H1 (cell line): ENCODE measurements around the gene KRT80. TPM values are rescaled to one million over a fixed set of nuclear protein-coding genes. Genes with fewer than 3 reads are reported as not detected.

ENCODE experiments used
- CTCF ChIA-PET: fragments of 300-600 bp; sonication (Branson Sonifier 250); formaldehyde crosslinking; loops from one replicate; lab custom pipeline; 2021; ENCODE audit not compliant: partially characterized antibody; lab: Charles Lee
- POLR2A ChIA-PET: fragments of 300-600 bp; sonication (Branson Sonifier 250); formaldehyde crosslinking; loops from one replicate; lab custom pipeline; 2021; ENCODE audit warnings: inconsistent platforms; ENCODE audit not compliant: partially characterized antibody; lab: Charles Lee
- DNase-seq, 2 experiments: peaks; one replicate each; pipeline versions ENCODE4 v3.0.0 to v3.0.0-alpha.2; 2010 to 2022; ENCODE audit warnings: low spot score in 2 of 2, low read depth in 1 of 2, mixed read lengths in 1 of 2
- FAIRE-seq: peaks from 2 replicates; lab custom pipeline; 2011; peaks lifted over from hg19 to GRCh38; lab: Jason Lieb, UNC
- H2AFZ ChIP-seq: 2 replicates; pipeline ENCODE4 v1.8.1; 2012; ENCODE audit warnings: low read length, inconsistent platforms
- H2AK5ac ChIP-seq: 2 replicates; pipeline ENCODE4 v1.6.1; 2013; ENCODE audit warnings: low read depth, low read length
- H2BK120ac ChIP-seq: replicated peaks from 2 replicates; pipeline ENCODE3; 2013; ENCODE audit warnings: low read depth, low read length, inconsistent platforms
- H2BK12ac ChIP-seq: 2 replicates; pipeline ENCODE4 v1.6.1; 2013; ENCODE audit warnings: low read depth, low read length
- H2BK15ac ChIP-seq: 2 replicates; pipeline ENCODE4 v1.6.1; 2013; ENCODE audit warnings: low read length
- H2BK20ac ChIP-seq: 2 replicates; pipeline ENCODE4 v1.6.1; 2013; ENCODE audit warnings: low read length
- H2BK5ac ChIP-seq: 2 replicates; pipeline ENCODE4 v1.6.1; 2013; ENCODE audit warnings: low read depth, low read length
- H3K14ac ChIP-seq: 2 replicates; pipeline ENCODE4 v1.6.1; 2013; ENCODE audit warnings: inconsistent platforms; ENCODE audit not compliant: insufficient read length
- H3K18ac ChIP-seq: 2 replicates; pipeline ENCODE4 v1.6.1; 2013; ENCODE audit warnings: low read length; ENCODE audit errors: extremely low read depth
- H3K23ac ChIP-seq: 2 replicates; pipeline ENCODE4 v1.6.1; 2013; ENCODE audit warnings: inconsistent platforms; ENCODE audit not compliant: insufficient read length
- H3K23me2 ChIP-seq: 2 replicates; pipeline ENCODE4 v1.6.1; 2013; ENCODE audit warnings: low read depth, low read length
- H3K27ac ChIP-seq: 2 replicates; pipeline ENCODE4 v1.6.1; 2011; ENCODE audit warnings: low read depth, low read length, inconsistent platforms
- H3K27me3 ChIP-seq, 4 experiments: replicated peaks in 1 of 4; 1 replicate in 1 of 4; 2 replicates in 3 of 4; pipeline versions ENCODE4 v1.6.1 to v1.8.1; 2011 to 2013; ENCODE audit warnings: low read length in 3 of 4, mild to moderate bottlenecking in 3 of 4, inconsistent platforms in 2 of 4, mixed read lengths in 2 of 4, moderate library complexity in 1 of 4; ENCODE audit not compliant: control insufficient read depth in 3 of 4, insufficient read depth in 3 of 4; ENCODE audit errors: extremely low read depth in 1 of 4
- H3K36me3 ChIP-seq, 4 experiments: 2 replicates each; pipeline versions ENCODE4 v1.6.1 to v1.8.1; 2011 to 2013; ENCODE audit warnings: mild to moderate bottlenecking in 4 of 4, low read length in 3 of 4, moderate library complexity in 2 of 4, control low read depth in 1 of 4, inconsistent platforms in 1 of 4; ENCODE audit not compliant: insufficient read depth in 4 of 4, control insufficient read depth in 2 of 4
- H3K4ac ChIP-seq: replicated peaks from 2 replicates; pipeline ENCODE3; 2013; ENCODE audit warnings: low read length, low read depth, mixed read lengths, inconsistent platforms; ENCODE audit not compliant: insufficient read length
- H3K4me1 ChIP-seq, 4 experiments: replicated peaks in 1 of 4; 1 replicate in 1 of 4; 2 replicates in 3 of 4; pipeline versions ENCODE4 v1.6.1 to v1.8.1; 2011 to 2013; ENCODE audit warnings: low read length in 3 of 4, inconsistent platforms in 2 of 4, mixed read lengths in 1 of 4; ENCODE audit not compliant: insufficient read depth in 4 of 4, control insufficient read depth in 3 of 4
- H3K4me2 ChIP-seq, 2 experiments: 2 replicates each; pipeline versions ENCODE4 v1.6.1 to v1.8.1; 2011 to 2013; ENCODE audit warnings: low read depth in 2 of 2, low read length in 2 of 2, control low read depth in 1 of 2, inconsistent platforms in 1 of 2, mild to moderate bottlenecking in 1 of 2; ENCODE audit not compliant: insufficient read depth in 1 of 2
- H3K4me3 ChIP-seq, 4 experiments: fragments of 200-600, 300-600 bp in 1 of 4; sonication (generic), shearing (Covaris generic), sonication (Bioruptor Twin) in 1 of 4; 2 replicates each; pipeline versions ENCODE4 v1.5.1 to v1.8.1; 2011 to 2016; ENCODE audit warnings: low read length in 4 of 4, low read depth in 3 of 4, control low read depth in 2 of 4, inconsistent platforms in 2 of 4, mild to moderate bottlenecking in 2 of 4, mixed read lengths in 1 of 4, moderate library complexity in 1 of 4; ENCODE audit not compliant: insufficient read depth in 2 of 4; ENCODE audit errors: extremely low read depth in 1 of 4
- H3K56ac ChIP-seq: replicated peaks from 2 replicates; pipeline ENCODE3; 2013; ENCODE audit warnings: low read depth, mild to moderate bottlenecking, mixed read lengths, low read length, inconsistent platforms; ENCODE audit not compliant: insufficient read length
- H3K79me1 ChIP-seq: 2 replicates; pipeline ENCODE4 v1.6.1; 2013; ENCODE audit warnings: low read depth, low read length, control low read depth
- H3K79me2 ChIP-seq, 2 experiments: 2 replicates each; pipeline versions ENCODE4 v1.6.1 to v1.8.1; 2012 to 2013; ENCODE audit warnings: low read length in 2 of 2, mild to moderate bottlenecking in 2 of 2, inconsistent platforms in 1 of 2; ENCODE audit not compliant: insufficient read depth in 2 of 2, control insufficient read depth in 1 of 2
- H3K9ac ChIP-seq, 4 experiments: replicated peaks in 1 of 4; 1 replicate in 1 of 4; 2 replicates in 3 of 4; pipeline versions ENCODE4 v1.6.1 to v1.8.1; 2011 to 2013; ENCODE audit warnings: low read depth in 3 of 4, low read length in 3 of 4, control low read depth in 2 of 4, mild to moderate bottlenecking in 2 of 4, moderate library complexity in 2 of 4, inconsistent platforms in 1 of 4; ENCODE audit errors: extremely low read depth in 1 of 4
- H3K9me3 ChIP-seq, 2 experiments: 2 replicates each; pipeline versions ENCODE4 v1.6.1 to v1.8.1; 2012 to 2013; ENCODE audit warnings: mild to moderate bottlenecking in 2 of 2, moderate library complexity in 2 of 2, control low read depth in 1 of 2, inconsistent platforms in 1 of 2, low read depth in 1 of 2, low read length in 1 of 2, mixed read lengths in 1 of 2; ENCODE audit not compliant: insufficient read depth in 2 of 2
- H4K20me1 ChIP-seq, 2 experiments: replicated peaks in 1 of 2; 2 replicates each; pipeline versions ENCODE3 to v1.8.1; 2011 to 2013; ENCODE audit warnings: inconsistent platforms in 2 of 2, low read length in 2 of 2, mild to moderate bottlenecking in 1 of 2; ENCODE audit not compliant: insufficient read depth in 2 of 2, control insufficient read depth in 1 of 2
- H4K5ac ChIP-seq: 2 replicates; pipeline ENCODE4 v1.6.1; 2013; ENCODE audit warnings: low read length, low read depth, mixed read lengths, inconsistent platforms; ENCODE audit not compliant: insufficient read length
- H4K8ac ChIP-seq: 2 replicates; pipeline ENCODE4 v1.8.0; 2013; ENCODE audit warnings: mild to moderate bottlenecking, moderate library complexity, low read length, inconsistent platforms; ENCODE audit not compliant: insufficient read depth; ENCODE audit errors: extremely low read depth
- H4K91ac ChIP-seq: replicated peaks from 2 replicates; pipeline ENCODE3; 2013; ENCODE audit warnings: low read length, mixed read lengths, inconsistent platforms; ENCODE audit not compliant: insufficient read length
- BACH1 ChIP-seq: IDR thresholded peaks from 2 replicates; pipeline ENCODE4 v1.6.1; 2012; ENCODE audit warnings: low read length, improper control_type of control experiment
- EP300 ChIP-seq, 2 experiments: IDR thresholded peaks; 1 replicate in 1 of 2; 2 replicates in 1 of 2; pipeline ENCODE4 v1.6.1; 2011 to 2012; ENCODE audit warnings: low read depth in 2 of 2, low read length in 2 of 2, mild to moderate bottlenecking in 2 of 2, borderline replicate concordance in 1 of 2, inconsistent platforms in 1 of 2, moderate library complexity in 1 of 2
- NANOG ChIP-seq: IDR thresholded peaks from 2 replicates; pipeline ENCODE4 v1.6.1; 2011; ENCODE audit warnings: low read length, low read depth, mild to moderate bottlenecking, inconsistent platforms; ENCODE audit not compliant: insufficient read depth, poor library complexity, severe bottlenecking
- PHF8 ChIP-seq: fragments of 200-600 bp; sonication (generic); conservative IDR thresholded peaks from 2 replicates; pipeline ENCODE4 v1.7.1; 2012; ENCODE audit warnings: low read depth, mild to moderate bottlenecking, inconsistent platforms, low read length, moderate library complexity
- RBBP5 ChIP-seq: IDR thresholded peaks from 2 replicates; pipeline ENCODE4 v1.7.1; 2012; ENCODE audit warnings: low read depth, mild to moderate bottlenecking, inconsistent platforms, low read length, moderate library complexity, borderline replicate concordance
- WGBS, 2 experiments: shearing (Covaris generic) in 1 of 2; methylation state at CpG; one replicate each; pipeline versions ENCODE4 v1.1.6 to v1.1.7; 2013 to 2015; ENCODE audit warnings: low lambda C conversion rate in 2 of 2, mixed read lengths in 2 of 2, inconsistent platforms in 1 of 2, low coverage in 1 of 2, missing lambda C conversion rate in 1 of 2; ENCODE audit not compliant: insufficient replicate concordance in 2 of 2, insufficient coverage in 1 of 2, insufficient read length in 1 of 2; ENCODE audit errors: extremely low coverage in 1 of 2, missing lambda C conversion rate in 1 of 2; 5-methylcytosine and 5-hydroxymethylcytosine counted together
- polyA plus RNA-seq, 7 experiments: library from polyadenylated mRNA; depleted of rRNA in 3 of 7; stranded (reverse) in 5 of 7; unstranded in 2 of 7; fragments of >200 nt in 5 of 7; fragments of 200-250 nt in 2 of 7; gene quantifications; 1 replicate in 5 of 7; 2 replicates in 1 of 7; 4 replicates in 1 of 7; pipeline versions ENCODE4 v1.2.1 to v1.2.3, GENCODE V29; 2011 to 2013; ENCODE audit warnings: missing spikeins in 2 of 7, mixed read lengths in 2 of 7
- total RNA-seq: library from RNA; stranded (reverse); fragmentation: NEBNext Ultra II Directional; extraction: Animal tissue kit (Norgen Biotek cat#: 25700); gene quantifications from 2 replicates; pipeline ENCODE4 v1.2.1, GENCODE V29; 2021
- TF ChIP-seq, protein P1 (sequence below), 3 experiments: IDR thresholded peaks; 1 replicate in 2 of 3; 2 replicates in 1 of 3; pipeline versions ENCODE4 v1.5.1 to v1.6.1; 2011; ENCODE audit warnings: low read length in 3 of 3, mild to moderate bottlenecking in 3 of 3, inconsistent platforms in 2 of 3, low read depth in 1 of 3, moderate library complexity in 1 of 3; ENCODE audit not compliant: insufficient read depth in 1 of 3; ENCODE audit errors: control extremely low read depth in 1 of 3
- TF ChIP-seq, protein P2 (sequence below): IDR thresholded peaks from 2 replicates; pipeline ENCODE4 v1.6.1; 2012; ENCODE audit warnings: inconsistent platforms

KRT80 gene
- total and polyA plus RNA-seq, 2 of the 8 experiments (the other 6 are each of a cell fraction or from before 2014, with no cell fraction given): 0.05 TPM; not detected in 1

DNA sequence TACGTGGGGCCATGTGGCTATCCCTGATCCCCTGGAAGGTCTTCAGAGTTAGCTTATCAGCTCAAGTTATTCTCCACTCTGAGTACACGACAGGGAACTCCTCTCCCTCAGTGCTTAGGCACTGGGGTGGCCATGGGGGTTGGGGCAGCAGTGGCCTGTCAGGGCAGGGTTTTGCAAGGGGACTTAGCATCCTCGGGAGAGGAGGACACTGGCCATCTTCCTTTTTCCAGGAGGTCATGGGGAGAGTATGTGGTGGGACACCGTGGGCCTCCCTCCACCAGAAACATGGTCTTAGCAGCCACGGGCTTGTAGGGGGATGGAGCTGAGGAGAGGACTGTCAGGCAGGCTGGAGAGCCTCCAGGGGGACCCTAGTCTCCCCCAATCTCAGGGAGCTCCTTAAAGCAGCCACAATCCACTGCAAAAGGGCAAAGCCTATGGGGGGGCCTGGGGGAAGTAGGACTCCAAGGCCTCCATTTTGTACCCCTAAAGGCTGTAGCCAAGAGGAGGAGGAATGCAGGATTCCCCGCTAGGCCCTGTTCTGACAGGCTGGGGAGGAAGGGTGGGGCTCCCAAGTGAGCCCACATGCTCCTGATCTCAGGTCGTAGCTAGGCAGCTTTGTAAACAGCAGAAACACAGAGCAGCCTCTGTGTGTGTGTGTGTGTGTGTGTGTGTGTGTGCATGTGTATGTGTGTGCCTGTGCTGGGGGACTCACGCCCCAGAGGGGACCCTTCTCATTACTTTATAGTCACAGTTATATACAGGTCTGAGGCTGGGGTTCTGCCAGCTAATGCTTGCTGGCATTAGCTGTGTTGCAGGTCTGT is 36.6 kb downstream of the KRT80 start:
- no peak overlapping the region for H2BK120ac ChIP-seq
- no peak overlapping the region for H2BK5ac ChIP-seq
- no peaks in the 10 kb centered on the region; the same call in 1 of the 2 replicates for H3K23me2 ChIP-seq
- FAIRE-seq: no peak
- no peak overlapping the region for H3K9ac ChIP-seq
- no peak overlapping the region for H2BK15ac ChIP-seq
- WGBS, 2 experiments: 83% methylated on average over 8 of the region's 8 CpGs; no CpG with 5 or more reads in 1 of the 2 experiments
- no peak overlapping the region for H4K5ac ChIP-seq
- DNase-seq: no peak
- H3K9me3 ChIP-seq: no peaks in the 10 kb centered on the region
- peaks cover 0 to 4% (median 2%) of the 10 kb centered on the region in 4 experiments; a peak in 2 of 7 replicates for H3K27me3 ChIP-seq
- no peak overlapping the region for H2BK12ac ChIP-seq
- H4K8ac ChIP-seq: no peak overlapping the region
- CTCF ChIA-PET: interaction anchor here (0.7 to 2.9 kb wide), 41 partner anchors 10 to 718 kb away, joined by 3 to 16 read pairs (median 3); partner anchors contain the start of genes KRT85 and KRT86
- H3K4me1 ChIP-seq: 0 out of 7 replicates have a peak, but pooled peaks cover 0 to 4% (median under 1%) of the 10 kb centered on the region in 4 experiments
- peaks cover 0 to 2% of the 10 kb centered on the region in 2 experiments for H4K20me1 ChIP-seq
- H3K4ac ChIP-seq: no peak overlapping the region
- no peak overlapping the region for H3K23ac ChIP-seq
- no peak overlapping the region for H3K18ac ChIP-seq
- H2BK20ac ChIP-seq: no peak overlapping the region
- no peak overlapping the region for H2AFZ ChIP-seq
- POLR2A ChIA-PET: no interaction called here
- H2AK5ac ChIP-seq: no peak overlapping the region
- no peak overlapping the region for H3K56ac ChIP-seq
- no peak overlapping the region for H3K27ac ChIP-seq
- no peaks in the 10 kb centered on the region for H3K79me1 ChIP-seq
- no peak overlapping the region for H3K4me2 ChIP-seq
- H3K4me3 ChIP-seq: no peak overlapping the region
- no peaks in the 10 kb centered on the region for H3K79me2 ChIP-seq
- no peaks in the 10 kb centered on the region for H3K36me3 ChIP-seq
- no peak overlapping the region for H4K91ac ChIP-seq
- no peak overlapping the region for H3K14ac ChIP-seq
- no peak for TF ChIP-seq PHF8
- TF ChIP-seq, protein P1, sequence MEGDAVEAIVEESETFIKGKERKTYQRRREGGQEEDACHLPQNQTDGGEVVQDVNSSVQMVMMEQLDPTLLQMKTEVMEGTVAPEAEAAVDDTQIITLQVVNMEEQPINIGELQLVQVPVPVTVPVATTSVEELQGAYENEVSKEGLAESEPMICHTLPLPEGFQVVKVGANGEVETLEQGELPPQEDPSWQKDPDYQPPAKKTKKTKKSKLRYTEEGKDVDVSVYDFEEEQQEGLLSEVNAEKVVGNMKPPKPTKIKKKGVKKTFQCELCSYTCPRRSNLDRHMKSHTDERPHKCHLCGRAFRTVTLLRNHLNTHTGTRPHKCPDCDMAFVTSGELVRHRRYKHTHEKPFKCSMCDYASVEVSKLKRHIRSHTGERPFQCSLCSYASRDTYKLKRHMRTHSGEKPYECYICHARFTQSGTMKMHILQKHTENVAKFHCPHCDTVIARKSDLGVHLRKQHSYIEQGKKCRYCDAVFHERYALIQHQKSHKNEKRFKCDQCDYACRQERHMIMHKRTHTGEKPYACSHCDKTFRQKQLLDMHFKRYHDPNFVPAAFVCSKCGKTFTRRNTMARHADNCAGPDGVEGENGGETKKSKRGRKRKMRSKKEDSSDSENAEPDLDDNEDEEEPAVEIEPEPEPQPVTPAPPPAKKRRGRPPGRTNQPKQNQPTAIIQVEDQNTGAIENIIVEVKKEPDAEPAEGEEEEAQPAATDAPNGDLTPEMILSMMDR (IDR thresholded peaks at IDR 0.05; ENCODE audit: control extremely low read depth in 1 of 3, insufficient read depth in 1 of 3, low read depth in 1 of 3, low read length in 3 of 3): no peak
- TF ChIP-seq, protein P2, sequence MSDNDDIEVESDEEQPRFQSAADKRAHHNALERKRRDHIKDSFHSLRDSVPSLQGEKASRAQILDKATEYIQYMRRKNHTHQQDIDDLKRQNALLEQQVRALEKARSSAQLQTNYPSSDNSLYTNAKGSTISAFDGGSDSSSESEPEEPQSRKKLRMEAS: no peak
- TF ChIP-seq BACH1: no peak
- TF ChIP-seq NANOG: no peak
- TF ChIP-seq EP300 (IDR thresholded peaks at IDR 0.05; ENCODE audit: borderline replicate concordance in 1 of 2, low read depth in 2 of 2, low read length in 2 of 2): no peak
- no peak for TF ChIP-seq RBBP5
